ENCODE measurements around the gene LRRFIP1. TPM values are rescaled to one million over a fixed set of nuclear protein-coding genes. Genes with fewer than 3 reads are reported as not detected.
"Not testable (repeated sequence)": the region's sequence is repeated elsewhere in the genome, so short reads cannot be mapped to it uniquely, and the experiment has no call there.

Gene LRRFIP1
- polyA plus RNA-seq (ENCODE audit: insufficient read length), result 101 TPM
- long read RNA-seq, donor 1, transcript LRRFIP1-202 (8 exons, 3,709 nt), result major isoform, 5 of 5 reads
- long read RNA-seq, donor 1, partial matches to known transcripts, result 0 of 5 reads
- long read RNA-seq, donor 1, other reads (novel, unspliced or antisense), result 0 of 5 reads
- long read RNA-seq, donor 2, partial matches to known transcripts, result 28 of 41 reads
- long read RNA-seq, donor 2, other reads (novel, unspliced or antisense), result 5 of 41 reads
- long read RNA-seq, donor 3, transcript LRRFIP1-202 (8 exons, 3,709 nt), result major isoform, 6 of 12 reads
- long read RNA-seq, donor 3, partial matches to known transcripts, result 0 of 12 reads
- long read RNA-seq, donor 3, other reads (novel, unspliced or antisense), result 5 of 12 reads
- long read RNA-seq, donor 4, partial matches to known transcripts, result 0 of 1 reads
- long read RNA-seq, donor 4, other reads (novel, unspliced or antisense), result 0 of 1 reads
- long read RNA-seq, donor 5, full-length matches to known transcripts, result 13 of 68 reads
- long read RNA-seq, donor 5, partial matches to known transcripts, result 45 of 68 reads
- long read RNA-seq, donor 5, other reads (novel, unspliced or antisense), result 10 of 68 reads
- long read RNA-seq, donor 6, partial matches to known transcripts, result 77 of 78 reads
- long read RNA-seq, donor 6, other reads (novel, unspliced or antisense), result 0 of 78 reads
- long read RNA-seq, donor 7, full-length matches to known transcripts, result 7 of 79 reads
- long read RNA-seq, donor 7, partial matches to known transcripts, result 72 of 79 reads
- long read RNA-seq, donor 7, other reads (novel, unspliced or antisense), result 0 of 79 reads
- long read RNA-seq, donor 8, full-length matches to known transcripts, result 5 of 5 reads
- long read RNA-seq, donor 8, partial matches to known transcripts, result 0 of 5 reads
- long read RNA-seq, donor 8, other reads (novel, unspliced or antisense), result 0 of 5 reads

GRCh38 chr2:237627441-237628246 lies at the start of gene LRRFIP1:
Gene LRRFIP1, plus strand, starts transcription at chr2:237627587. Its CDS starts 58 bp downstream, at chr2:237627645.
- no peak for DNase-seq

GRCh38 chr2:237577956-237578870 lies 49.2 kb upstream of the LRRFIP1 start:
- no peak for DNase-seq

- no peak for DNase-seq
Observed at GRCh38 chr2:237581326-237581725, 46.1 kb upstream of the LRRFIP1 start.

GRCh38 chr2:237581751-237582746 lies 45.3 kb upstream of the LRRFIP1 start:
- DNase-seq, result no peak

GRCh38 chr2:237583385-237584295 lies 43.7 kb upstream of the LRRFIP1 start:
- DNase-seq, result no peak

- no peak for DNase-seq
Observed at GRCh38 chr2:237585590-237586221, 41.7 kb upstream of the LRRFIP1 start.

GRCh38 chr2:237588044-237588696 lies 39.2 kb upstream of the LRRFIP1 start:
- DNase-seq, result no peak

- no peak for DNase-seq
Observed at GRCh38 chr2:237590272-237591140, 36.9 kb upstream of the LRRFIP1 start, which contains the start of gene RAB17. Gene RAB17, minus strand, starts transcription at chr2:237590734. Its CDS starts 4,580 bp downstream, at chr2:237586154.

- no peak for DNase-seq
Observed at GRCh38 chr2:237591141-237591881, 36.1 kb upstream of the LRRFIP1 start.

GRCh38 chr2:237592425-237592980 lies 34.9 kb upstream of the LRRFIP1 start:
- no peak for DNase-seq

GRCh38 chr2:237593036-237593435 lies 34.4 kb upstream of the LRRFIP1 start:
- DNase-seq, result no peak

GRCh38 chr2:237593596-237594320 lies 33.6 kb upstream of the LRRFIP1 start:
- DNase-seq, result no peak

- no peak for DNase-seq
Observed at GRCh38 chr2:237594514-237594871, 32.9 kb upstream of the LRRFIP1 start.

- DNase-seq, result not testable (repeated sequence)
Observed at GRCh38 chr2:237595829-237596519, 31.4 kb upstream of the LRRFIP1 start.

Measured in left kidney (tissue), 8 donors.